CD4-positive, alpha-beta T cell treated with Interleukin-21 for 1 hour (primary cell): ENCODE measurements around the gene RBFOX1.

Experiments used
- DNase-seq: peaks from one replicate; pipeline ENCODE4 v3.0.0-alpha.2; 2020

Gene RBFOX1

GRCh38 chr16:7713244-7713643 lies 380.6 kb downstream of the RBFOX1 start:
- DNase-seq: no peak

GRCh38 chr16:7714775-7715174 lies 382.1 kb downstream of the RBFOX1 start:
- no peak for DNase-seq

GRCh38 chr16:7716660-7717550 lies 384.3 kb downstream of the RBFOX1 start:
- no peak for DNase-seq

GRCh38 chr16:7722761-7723160 lies 390.1 kb downstream of the RBFOX1 start:
- no peak for DNase-seq

GRCh38 chr16:7731141-7731540 lies 398.5 kb downstream of the RBFOX1 start:
- DNase-seq: no peak

- DNase-seq: no peak
Observed at GRCh38 chr16:7736138-7736665, 403.6 kb downstream of the RBFOX1 start.

GRCh38 chr16:7742626-7743025 lies 410.0 kb downstream of the RBFOX1 start:
- no peak for DNase-seq

GRCh38 chr16:7744546-7745264 lies 412.1 kb downstream of the RBFOX1 start:
- no peak for DNase-seq

- no peak for DNase-seq
Observed at GRCh38 chr16:7745276-7745675, 412.6 kb downstream of the RBFOX1 start.

- DNase-seq: no peak
Observed at GRCh38 chr16:7746941-7747340, 414.3 kb downstream of the RBFOX1 start.

- no peak for DNase-seq
Observed at GRCh38 chr16:7748522-7748921, 415.9 kb downstream of the RBFOX1 start.

- no peak for DNase-seq
Observed at GRCh38 chr16:7755347-7755882, 422.8 kb downstream of the RBFOX1 start.
